Lung (tissue), 12 donors: Measurements from ENCODE around the gene LIPJ. TPM values are rescaled to one million over a fixed set of nuclear protein-coding genes. Genes with fewer than 3 reads are reported as not detected.

ENCODE experiments used
- ATAC-seq: fragments of 200-7000 bp; cut with Tn5 transposase; one replicate; pipeline ENCODE4 v1.9.1; 2020; ENCODE audit warnings: moderate number of reproducible peaks; ENCODE audit not compliant: insufficient read depth, low FRiP score
- DNase-seq, 3 donors: peaks; one replicate each; pipeline ENCODE4 v3.0.0-alpha.2; 2013 to 2017
- H3K27ac ChIP-seq, 2 donors: one replicate each; pipeline ENCODE4 v1.5.1; 2013; ENCODE audit warnings: mild to moderate bottlenecking in 2 of 2, moderate library complexity in 2 of 2, control low read depth in 1 of 2, inconsistent platforms in 1 of 2, low read depth in 1 of 2, low read length in 1 of 2
- H3K27me3 ChIP-seq, 3 donors: one replicate each; pipeline ENCODE4 v1.5.1; 2013; ENCODE audit warnings: low read length in 2 of 3; ENCODE audit not compliant: control insufficient read depth in 3 of 3, insufficient read depth in 3 of 3
- H3K36me3 ChIP-seq, 4 donors: one replicate each; pipeline ENCODE4 v1.5.1; 2013; ENCODE audit warnings: low read length in 4 of 4, mild to moderate bottlenecking in 1 of 4, moderate library complexity in 1 of 4; ENCODE audit not compliant: control insufficient read depth in 4 of 4, insufficient read depth in 4 of 4
- H3K4me1 ChIP-seq, 5 donors: one replicate each; pipeline ENCODE4 v1.5.1; 2013; ENCODE audit warnings: low read length in 5 of 5, mild to moderate bottlenecking in 2 of 5, moderate library complexity in 1 of 5; ENCODE audit not compliant: control insufficient read depth in 5 of 5, insufficient read depth in 5 of 5
- H3K4me3 ChIP-seq: one replicate; pipeline ENCODE4 v1.5.1; 2013; ENCODE audit warnings: mild to moderate bottlenecking, control low read depth, moderate library complexity
- H3K9ac ChIP-seq, 2 donors: one replicate each; pipeline ENCODE4 v1.5.1; 2013; ENCODE audit warnings: low read length in 2 of 2, control low read depth in 1 of 2; ENCODE audit not compliant: insufficient read depth in 1 of 2
- H3K9me3 ChIP-seq, 4 donors: one replicate each; pipeline ENCODE4 v1.5.1; 2013; ENCODE audit warnings: low read length in 3 of 4, mild to moderate bottlenecking in 1 of 4, moderate library complexity in 1 of 4; ENCODE audit not compliant: control insufficient read depth in 4 of 4, insufficient read depth in 3 of 4
- WGBS, 2 donors: extraction: QIAGEN DNeasy Blood & Tissue Kit; methylation state at CpG; one replicate each; pipeline ENCODE4 v1.1.7; 2013; 5-methylcytosine and 5-hydroxymethylcytosine counted together
- polyA plus RNA-seq, 2 donors: library from polyadenylated mRNA; stranded (reverse); fragments of 200-250 nt; gene quantifications; one replicate each; pipeline ENCODE4 v1.2.1, GENCODE V29; 2013
- total RNA-seq, 2 donors: library from RNA; depleted of rRNA in 1 of 2; stranded (reverse); fragments of >200 nt in 1 of 2; gene quantifications; one replicate each; pipeline ENCODE4 v1.2.1, GENCODE V29; 2014 to 2021
- TF ChIP-seq, protein P1 (sequence below): IDR thresholded peaks from 2 replicates; pipeline ENCODE4 v1.5.1; 2012; ENCODE audit warnings: mild to moderate bottlenecking; ENCODE audit errors: control extremely low read depth, extremely low read depth
- donor health status: control.
- donor health status: control.
- donor health status: Bipolar disorder and iron deficiency.
- donor health status: healthy.
- donor health status: DM: yes; HTN: yes; CAD: no.

LIPJ gene
- total and polyA plus RNA-seq, 4 donors: 0.02 to 0.14 (median 0.12) TPM; not detected in 1

DNA sequence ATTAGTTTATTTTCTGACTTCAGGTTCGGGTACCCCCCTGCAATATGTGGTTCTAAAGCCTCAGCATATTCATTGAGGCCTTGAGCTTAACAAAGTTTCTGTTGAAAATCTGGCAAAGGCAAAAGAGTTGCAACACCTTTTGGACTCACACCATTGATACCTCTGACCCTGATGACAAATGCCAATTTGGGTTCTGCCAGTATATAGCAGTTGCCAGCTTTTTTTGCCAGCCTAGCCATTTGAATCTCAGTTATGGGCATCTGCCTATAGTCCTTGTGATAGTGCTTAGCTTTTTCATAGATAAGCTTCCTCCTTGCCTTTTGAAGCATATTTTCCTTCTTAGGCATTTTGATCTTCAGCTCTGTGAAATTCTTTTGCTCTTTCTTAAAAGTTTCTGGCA is 31.9 kb downstream of the LIPJ start:
- DNase-seq (no peak), ATAC-seq (no peak)
- no peaks in the 10 kb centered on the region for H3K4me1 ChIP-seq
- no peaks in the 10 kb centered on the region for H3K36me3 ChIP-seq
- TF ChIP-seq, protein P1, sequence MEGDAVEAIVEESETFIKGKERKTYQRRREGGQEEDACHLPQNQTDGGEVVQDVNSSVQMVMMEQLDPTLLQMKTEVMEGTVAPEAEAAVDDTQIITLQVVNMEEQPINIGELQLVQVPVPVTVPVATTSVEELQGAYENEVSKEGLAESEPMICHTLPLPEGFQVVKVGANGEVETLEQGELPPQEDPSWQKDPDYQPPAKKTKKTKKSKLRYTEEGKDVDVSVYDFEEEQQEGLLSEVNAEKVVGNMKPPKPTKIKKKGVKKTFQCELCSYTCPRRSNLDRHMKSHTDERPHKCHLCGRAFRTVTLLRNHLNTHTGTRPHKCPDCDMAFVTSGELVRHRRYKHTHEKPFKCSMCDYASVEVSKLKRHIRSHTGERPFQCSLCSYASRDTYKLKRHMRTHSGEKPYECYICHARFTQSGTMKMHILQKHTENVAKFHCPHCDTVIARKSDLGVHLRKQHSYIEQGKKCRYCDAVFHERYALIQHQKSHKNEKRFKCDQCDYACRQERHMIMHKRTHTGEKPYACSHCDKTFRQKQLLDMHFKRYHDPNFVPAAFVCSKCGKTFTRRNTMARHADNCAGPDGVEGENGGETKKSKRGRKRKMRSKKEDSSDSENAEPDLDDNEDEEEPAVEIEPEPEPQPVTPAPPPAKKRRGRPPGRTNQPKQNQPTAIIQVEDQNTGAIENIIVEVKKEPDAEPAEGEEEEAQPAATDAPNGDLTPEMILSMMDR: no peak
- no peaks in the 10 kb centered on the region for H3K9me3 ChIP-seq
- no peak overlapping the region for H3K4me3 ChIP-seq
- no peaks in the 10 kb centered on the region for H3K27me3 ChIP-seq
- no peak overlapping the region for H3K27ac ChIP-seq
- H3K9ac ChIP-seq: no peak overlapping the region
- 77 to 90% methylated on average over 1 of the region's 1 CpG for WGBS, 2 donors

DNA sequence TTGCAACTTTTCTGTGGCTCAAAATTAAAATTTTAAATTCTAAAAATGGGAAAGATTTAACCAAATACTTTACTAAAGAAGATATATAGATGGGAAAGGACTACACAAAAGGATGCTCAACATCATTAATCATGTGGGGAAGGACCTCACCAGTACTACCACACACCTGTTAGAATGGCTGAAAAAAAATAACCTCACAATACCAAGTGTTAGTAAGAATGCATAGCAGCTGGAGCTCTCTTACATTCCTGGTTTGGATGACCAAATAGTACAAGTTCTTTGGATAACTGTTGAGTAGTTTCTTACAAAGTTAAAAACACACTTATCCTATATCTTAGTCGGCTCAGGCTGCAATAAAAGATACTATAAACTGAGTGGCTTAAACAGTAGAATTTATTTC is 33.9 kb downstream of the LIPJ start:
- H3K4me1 ChIP-seq: no peaks in the 10 kb centered on the region

DNA sequence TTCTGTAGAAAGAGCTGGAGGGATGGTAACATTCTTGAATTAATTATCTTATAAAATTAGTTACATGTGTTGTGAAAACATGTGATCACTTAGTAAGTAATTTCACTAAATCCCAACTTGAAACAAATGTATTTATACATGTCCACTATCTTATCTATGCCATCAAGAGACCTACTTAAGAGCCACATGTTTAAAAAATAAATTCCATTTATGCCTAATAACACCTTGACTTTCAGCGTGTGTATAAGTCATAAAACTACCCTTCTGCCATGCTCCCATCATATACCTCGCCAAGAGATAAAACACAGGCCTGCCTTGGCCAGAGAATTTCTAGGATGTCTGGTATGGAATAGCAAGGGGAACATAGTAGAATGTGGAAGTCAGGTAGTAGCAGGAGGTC is 37.3 kb downstream of the LIPJ start:
- no peaks in the 10 kb centered on the region for H3K9me3 ChIP-seq
- DNase-seq (no peak), ATAC-seq (no peak)
- H3K4me3 ChIP-seq: no peak overlapping the region
- no peaks in the 10 kb centered on the region for H3K36me3 ChIP-seq
- 78 to 86% methylated on average over 2 of the region's 2 CpGs for WGBS, 2 donors
- H3K9ac ChIP-seq: no peak overlapping the region
- no peak overlapping the region for H3K27ac ChIP-seq
- no peaks in the 10 kb centered on the region for H3K4me1 ChIP-seq
- TF ChIP-seq, protein P1: no peak
- H3K27me3 ChIP-seq: no peaks in the 10 kb centered on the region

More for the DNA sequence above, 33.9 kb downstream of the LIPJ start:
- no peaks in the 10 kb centered on the region for H3K9me3 ChIP-seq
- DNase-seq: no peak
- no peak overlapping the region for H3K4me3 ChIP-seq
- no peaks in the 10 kb centered on the region for H3K36me3 ChIP-seq
- WGBS, 2 donors: 68 to 85% methylated on average over 1 of the region's 1 CpG
- no peak overlapping the region for H3K27ac ChIP-seq
- H3K9ac ChIP-seq: no peak overlapping the region
- no peaks in the 10 kb centered on the region for H3K27me3 ChIP-seq
- TF ChIP-seq, protein P1: no peak
- ATAC-seq: no peak

DNA sequence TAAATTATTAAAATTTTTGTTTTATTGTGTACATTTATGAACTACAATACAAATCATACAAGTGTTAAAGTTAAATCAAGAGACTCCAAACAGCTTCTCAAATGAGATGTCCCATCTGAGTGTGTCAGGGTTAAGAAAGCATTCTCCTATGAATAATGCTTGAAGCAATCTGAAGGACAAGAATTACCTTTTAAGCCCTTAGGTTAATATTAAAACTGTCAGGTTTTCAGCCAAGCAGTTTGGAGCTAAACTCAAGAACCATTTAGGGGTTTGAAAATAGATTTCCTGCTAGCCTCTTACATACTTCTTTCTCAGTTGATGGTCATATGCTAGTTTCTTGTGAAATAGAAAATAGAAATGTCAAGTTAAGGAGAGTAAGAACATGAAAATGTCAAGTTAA is 38.3 kb downstream of the LIPJ start:
- no peaks in the 10 kb centered on the region for H3K4me1 ChIP-seq
- ATAC-seq (no peak), DNase-seq (peak in 1 of 3 donors; percentile 10)
- H3K4me3 ChIP-seq: no peak overlapping the region
- H3K27me3 ChIP-seq: no peaks in the 10 kb centered on the region
- no peaks in the 10 kb centered on the region for H3K9me3 ChIP-seq
- no peak overlapping the region for H3K9ac ChIP-seq
- TF ChIP-seq, protein P1: no peak
- H3K36me3 ChIP-seq: no peaks in the 10 kb centered on the region
- H3K27ac ChIP-seq: no peak overlapping the region
